HEK293T (cell line): Measurements from ENCODE around the gene ITGA8.

Experiments used
- CTCF ChIA-PET: fragments of 350-600 bp; formaldehyde crosslinking; extraction: SDS; loops from one replicate; lab custom pipeline; 2021; ENCODE audit warnings: antibody characterized with exemption, inconsistent platforms; lab: Yijun Ruan, JAX
- POLR2A ChIA-PET: fragments of 350-600 bp; formaldehyde crosslinking; extraction: SDS; loops from one replicate; lab custom pipeline; 2020; ENCODE audit warnings: antibody characterized with exemption, inconsistent platforms; lab: Yijun Ruan, JAX
- DNase-seq: peaks from one replicate; pipeline ENCODE4 v3.0.0; 2012; ENCODE audit warnings: mixed read lengths; ENCODE audit errors: extremely low spot score
- ARNT ChIP-seq: fragments of 450-650 bp; IDR thresholded peaks from 2 replicates; pipeline ENCODE4 v1.6.1; 2017; ENCODE audit warnings: mild to moderate bottlenecking
- BHLHE40 ChIP-seq: fragments of 450-650 bp; IDR thresholded peaks from 2 replicates; pipeline ENCODE4 v1.6.1; 2016; ENCODE audit warnings: mild to moderate bottlenecking, moderate library complexity, borderline replicate concordance
- CTBP1 ChIP-seq: fragments of 450-650 bp; IDR thresholded peaks from 2 replicates; pipeline ENCODE4 v1.6.1; 2016; ENCODE audit warnings: borderline replicate concordance
- ELF4 ChIP-seq: fragments of 450-650 bp; IDR thresholded peaks from 2 replicates; pipeline ENCODE4 v1.6.1; 2017; ENCODE audit warnings: antibody characterized with exemption
- FOXA1 ChIP-seq: fragments of 450-650 bp; IDR thresholded peaks from 2 replicates; pipeline ENCODE4 v1.6.1; 2016; ENCODE audit warnings: mild to moderate bottlenecking
- FOXK2 ChIP-seq: fragments of 450-650 bp; IDR thresholded peaks from 2 replicates; pipeline ENCODE4 v1.6.1; 2016; ENCODE audit warnings: mild to moderate bottlenecking
- FOXM1 ChIP-seq: fragments of 450-650 bp; IDR thresholded peaks from 2 replicates; pipeline ENCODE4 v1.6.1; 2017; ENCODE audit warnings: mild to moderate bottlenecking, borderline replicate concordance
- HDGF ChIP-seq: fragments of 450-650 bp; IDR thresholded peaks from 2 replicates; pipeline ENCODE4 v1.6.1; 2017; ENCODE audit warnings: antibody characterized with exemption, borderline replicate concordance
- L3MBTL2 ChIP-seq: fragments of 450-650 bp; conservative IDR thresholded peaks from 2 replicates; pipeline ENCODE4 v1.6.1; 2016; ENCODE audit warnings: mild to moderate bottlenecking
- LEF1 ChIP-seq: fragments of 450-650 bp; IDR thresholded peaks from 2 replicates; pipeline ENCODE4 v1.6.1; 2017; ENCODE audit warnings: mild to moderate bottlenecking, borderline replicate concordance
- NFRKB ChIP-seq: fragments of 450-650 bp; IDR thresholded peaks from 2 replicates; pipeline ENCODE4 v1.6.1; 2016; ENCODE audit warnings: mild to moderate bottlenecking, moderate library complexity
- SP1 ChIP-seq: fragments of 450-650 bp; IDR thresholded peaks from 2 replicates; pipeline ENCODE4 v1.6.1; 2017
- SUZ12 ChIP-seq: fragments of 450-650 bp; IDR thresholded peaks from 2 replicates; pipeline ENCODE4 v1.6.1; 2016; ENCODE audit warnings: mild to moderate bottlenecking
- TARDBP ChIP-seq: fragments of 450-650 bp; IDR thresholded peaks from 2 replicates; pipeline ENCODE4 v1.6.1; 2016
- ZNF384 ChIP-seq: fragments of 450-650 bp; IDR thresholded peaks from 2 replicates; pipeline ENCODE4 v1.6.1; 2016
- TF ChIP-seq, protein P1 (sequence below): fragments of 450-650 bp; IDR thresholded peaks from 2 replicates; pipeline ENCODE4 v1.6.1; 2016

ITGA8 gene

DNA sequence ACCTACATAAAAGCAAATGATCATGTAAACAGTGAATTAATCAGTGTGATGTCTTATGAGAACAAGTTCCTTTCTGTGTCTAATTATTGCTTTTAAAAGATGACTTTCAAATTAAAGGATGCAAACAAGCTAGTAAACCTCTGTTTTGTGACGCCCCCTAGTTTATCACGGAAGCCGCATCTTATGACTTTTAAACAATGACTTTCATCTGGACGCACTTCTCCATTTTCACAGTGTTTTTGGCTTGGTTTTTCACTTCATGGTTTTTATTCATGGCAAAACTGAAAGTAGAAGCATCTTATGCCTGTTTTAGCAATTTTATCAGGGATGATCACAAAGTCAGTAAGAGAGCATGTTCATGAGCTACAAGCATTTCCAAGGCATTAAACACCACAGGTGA is 35.0 kb downstream of the ITGA8 start:
- DNase-seq = no peak
- TF ChIP-seq FOXM1 = no peak
- TF ChIP-seq NFRKB = no peak
- no peak for TF ChIP-seq BHLHE40
- TF ChIP-seq ARNT = no peak
- TF ChIP-seq LEF1 = no peak
- no peak for TF ChIP-seq SUZ12
- no peak for TF ChIP-seq FOXA1
- TF ChIP-seq, protein P1, sequence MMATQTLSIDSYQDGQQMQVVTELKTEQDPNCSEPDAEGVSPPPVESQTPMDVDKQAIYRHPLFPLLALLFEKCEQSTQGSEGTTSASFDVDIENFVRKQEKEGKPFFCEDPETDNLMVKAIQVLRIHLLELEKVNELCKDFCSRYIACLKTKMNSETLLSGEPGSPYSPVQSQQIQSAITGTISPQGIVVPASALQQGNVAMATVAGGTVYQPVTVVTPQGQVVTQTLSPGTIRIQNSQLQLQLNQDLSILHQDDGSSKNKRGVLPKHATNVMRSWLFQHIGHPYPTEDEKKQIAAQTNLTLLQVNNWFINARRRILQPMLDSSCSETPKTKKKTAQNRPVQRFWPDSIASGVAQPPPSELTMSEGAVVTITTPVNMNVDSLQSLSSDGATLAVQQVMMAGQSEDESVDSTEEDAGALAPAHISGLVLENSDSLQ = no peak
- no peak for TF ChIP-seq ZNF384
- TF ChIP-seq FOXK2 = no peak
- TF ChIP-seq CTBP1 = no peak
- TF ChIP-seq HDGF = no peak
- TF ChIP-seq TARDBP = no peak
- TF ChIP-seq SP1 = no peak
- no peak for TF ChIP-seq ELF4
- TF ChIP-seq L3MBTL2 = no peak
- CTCF ChIA-PET = no interaction called here
- POLR2A ChIA-PET = no interaction called here

DNA sequence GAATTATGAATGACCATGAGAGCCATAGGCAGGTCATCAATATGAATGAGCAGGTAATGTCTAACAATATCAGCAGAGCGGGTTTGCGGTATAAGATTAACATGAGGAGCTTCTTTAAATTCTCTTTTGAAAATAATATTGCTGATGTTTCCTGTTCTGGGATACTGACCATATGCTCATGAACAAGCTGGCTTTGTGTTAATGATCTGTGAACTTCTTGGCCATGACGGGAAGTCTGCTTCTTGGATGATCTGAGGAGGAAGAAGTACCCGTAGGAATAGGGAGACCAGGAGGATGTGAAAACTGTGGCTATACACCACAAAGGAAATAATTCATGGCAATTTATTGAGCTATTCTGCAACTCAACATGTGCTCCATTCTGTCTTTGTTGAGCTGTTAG is 38.6 kb downstream of the ITGA8 start:
- no peak for DNase-seq
- ChIA-PET POLR2A (no interaction called here), CTCF (no interaction called here)
- TF ChIP-seq ARNT (no peak), FOXM1 (no peak), LEF1 (no peak), FOXK2 (no peak), BHLHE40 (no peak), TARDBP (no peak), ELF4 (no peak), SUZ12 (no peak), SP1 (no peak), ZNF384 (no peak), FOXA1 (no peak)
- TF ChIP-seq, protein P1 = no peak

DNA sequence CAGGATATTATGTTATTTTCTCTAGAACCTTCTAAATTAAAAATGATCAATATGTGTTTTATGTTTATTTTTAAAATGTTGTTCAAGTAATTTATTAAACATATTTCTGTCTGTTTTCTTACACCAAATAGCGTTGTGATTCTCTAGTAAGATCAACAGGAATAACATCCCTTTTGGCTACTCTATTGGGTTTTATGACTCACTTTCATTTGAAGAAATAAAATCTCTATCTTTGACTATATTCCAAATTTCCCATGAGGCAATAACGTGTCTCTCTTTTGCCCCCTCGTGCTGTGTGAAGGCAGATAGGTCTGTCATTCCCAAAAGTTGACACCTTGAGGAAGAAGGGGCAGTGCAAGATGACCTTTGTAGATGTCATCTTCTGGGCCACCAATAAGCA is 40.9 kb downstream of the ITGA8 start:
- POLR2A ChIA-PET = no interaction called here
- CTCF ChIA-PET = no interaction called here
- no peak for DNase-seq
- TF ChIP-seq SUZ12 (no peak), HDGF (no peak), FOXA1 (no peak), SP1 (no peak), ZNF384 (no peak), NFRKB (no peak)
- TF ChIP-seq, protein P1 = no peak

DNA sequence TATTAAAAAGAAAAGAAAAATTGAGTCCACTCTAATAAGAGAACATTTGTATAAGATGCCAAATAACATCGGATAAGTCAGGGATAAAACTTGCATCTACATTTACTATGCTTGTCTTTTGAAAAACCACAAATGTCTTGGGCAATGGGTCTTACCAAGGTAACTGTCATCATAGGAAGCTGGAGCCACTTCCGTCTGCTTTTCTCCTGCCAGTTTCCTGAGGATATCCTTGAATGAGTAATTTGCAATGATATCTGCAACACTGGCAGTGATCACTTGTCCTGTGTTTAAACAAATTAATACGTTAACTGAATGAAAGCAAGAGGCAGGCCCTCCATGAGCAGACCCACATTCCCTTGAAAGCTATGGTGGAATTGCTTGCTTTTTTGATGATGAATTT is 47.3 kb downstream of the ITGA8 start:
- DNase-seq = no peak
- POLR2A ChIA-PET = no interaction called here
- CTCF ChIA-PET = interaction anchor here (0.9 kb wide), 1 partner anchor 18 kb away, joined by 4 read pairs; no protein-coding TSS in a partner anchor
- TF ChIP-seq ELF4 (no peak), SP1 (no peak), FOXM1 (no peak), BHLHE40 (no peak), CTBP1 (no peak), NFRKB (no peak), ARNT (no peak), ZNF384 (no peak), SUZ12 (no peak), FOXK2 (no peak)

DNA sequence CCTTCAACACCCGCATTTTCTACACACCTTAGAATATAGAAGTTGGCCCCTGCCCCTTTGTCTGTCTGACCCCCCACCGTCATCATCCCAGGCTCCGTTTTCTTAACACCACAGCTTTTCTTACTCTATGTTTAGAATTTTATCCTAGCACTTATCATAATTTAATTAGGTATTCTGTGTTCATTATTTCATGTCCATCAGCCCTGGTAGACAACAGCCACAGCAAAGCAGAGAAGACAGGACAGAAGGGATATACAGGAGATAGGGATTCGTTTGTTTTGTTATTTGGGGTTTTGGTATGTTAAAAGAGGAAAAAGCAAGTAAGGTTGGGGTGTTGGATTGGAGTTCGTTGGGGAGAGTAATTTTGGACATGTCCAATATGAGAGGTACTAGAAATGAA is 48.8 kb downstream of the ITGA8 start:
- ChIA-PET CTCF (no interaction called here), POLR2A (no interaction called here)
- no peak for DNase-seq
- no peak for TF ChIP-seq CTBP1
- TF ChIP-seq NFRKB = no peak
- no peak for TF ChIP-seq FOXA1
- no peak for TF ChIP-seq ARNT
- TF ChIP-seq SUZ12 = no peak
- TF ChIP-seq BHLHE40 = no peak
- TF ChIP-seq ELF4 = no peak
- TF ChIP-seq ZNF384 = no peak
- TF ChIP-seq LEF1 = no peak
- no peak for TF ChIP-seq L3MBTL2
- TF ChIP-seq FOXK2 = no peak
- no peak for TF ChIP-seq HDGF
- TF ChIP-seq TARDBP = no peak

DNA sequence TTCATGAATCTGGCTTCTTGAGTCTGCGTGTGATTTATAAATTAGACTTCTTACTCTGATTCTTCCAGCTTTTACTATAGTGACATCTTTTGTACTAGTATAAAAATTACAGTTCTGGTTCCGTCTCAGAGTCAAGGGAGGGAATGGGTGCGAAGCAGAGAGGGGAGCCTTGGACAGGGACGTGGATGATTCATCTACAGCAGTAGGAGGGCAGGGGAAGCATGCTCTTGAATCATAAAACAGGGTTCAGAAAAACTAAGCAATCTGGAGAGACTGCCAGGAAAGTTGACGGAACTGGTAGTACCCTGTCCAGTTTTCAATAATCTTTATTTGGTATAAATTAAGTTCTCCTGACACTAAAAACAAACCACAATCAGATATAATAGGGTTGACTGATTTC is 58.1 kb downstream of the ITGA8 start:
- ChIA-PET POLR2A (no interaction called here), CTCF (no interaction called here)
- TF ChIP-seq FOXK2 = no peak
- no peak for TF ChIP-seq SUZ12
- no peak for TF ChIP-seq ELF4
- TF ChIP-seq SP1 = no peak
- no peak for TF ChIP-seq LEF1
- no peak for TF ChIP-seq FOXA1
- no peak for TF ChIP-seq CTBP1
- TF ChIP-seq, protein P1 = no peak
- no peak for TF ChIP-seq FOXM1
- TF ChIP-seq ZNF384 = no peak
- no peak for TF ChIP-seq L3MBTL2
- no peak for TF ChIP-seq HDGF
- TF ChIP-seq ARNT = no peak
- no peak for TF ChIP-seq BHLHE40
- TF ChIP-seq TARDBP = no peak
- no peak for TF ChIP-seq NFRKB
- DNase-seq = no peak
